Heart right ventricle (tissue), 16 donors: ENCODE data around the gene RETN. TPM values are rescaled to one million over a fixed set of nuclear protein-coding genes. Genes with fewer than 3 reads are reported as not detected.

Experiments used
- ATAC-seq, 8 donors: fragments of 200-7000 bp; cut with Tn5 transposase; one replicate each; pipeline ENCODE4 v1.9.1; 2020; ENCODE audit warnings: mild to moderate bottlenecking in 8 of 8, moderate library complexity in 8 of 8, moderate number of reproducible peaks in 1 of 8
- DNase-seq, 2 donors: peaks; one replicate each; pipeline ENCODE4 v3.0.0-alpha.2; 2020
- H3K27ac ChIP-seq, 10 donors: fragments of 200-600 bp; sonication (generic) in 2 of 10; one replicate each; pipeline versions ENCODE4 v1.5.0 to v1.8.0; 2020 to 2022; ENCODE audit warnings: mild to moderate bottlenecking in 3 of 10
- H3K27me3 ChIP-seq, 7 donors: fragments of 200-600 bp; one replicate each; pipeline ENCODE4 v1.8.0; 2021 to 2022; ENCODE audit warnings: mild to moderate bottlenecking in 2 of 7
- H3K36me3 ChIP-seq, 9 donors: fragments of 200-600 bp; sonication (generic) in 1 of 9; one replicate each; pipeline versions ENCODE4 v1.5.0 to v1.8.0; 2020 to 2022; ENCODE audit warnings: mild to moderate bottlenecking in 2 of 9
- H3K4me1 ChIP-seq, 9 donors: fragments of 200-600 bp; sonication (generic) in 1 of 9; one replicate each; pipeline versions ENCODE4 v1.5.0 to v1.8.0; 2020 to 2022; ENCODE audit warnings: mild to moderate bottlenecking in 4 of 9
- H3K4me3 ChIP-seq, 10 donors: fragments of 200-600 bp; sonication (generic) in 2 of 10; one replicate each; pipeline versions ENCODE4 v1.5.0 to v1.8.0; 2020 to 2022; ENCODE audit warnings: mild to moderate bottlenecking in 7 of 10, moderate library complexity in 2 of 10
- H3K9me3 ChIP-seq, 11 donors: fragments of 200-600 bp in 10 of 11; sonication (generic) in 2 of 11; one replicate each; pipeline versions ENCODE4 v1.5.0 to v1.8.0; 2013 to 2022; ENCODE audit warnings: mild to moderate bottlenecking in 2 of 11, control low read depth in 1 of 11, moderate library complexity in 1 of 11
- WGBS, 2 donors: extraction: QIAGEN DNeasy Blood & Tissue Kit; methylation state at CpG; one replicate each; pipeline ENCODE4 v1.1.7; 2013; ENCODE audit warnings: inconsistent platforms in 1 of 2; 5-methylcytosine and 5-hydroxymethylcytosine counted together
- intact Hi-C, 10 donors: fragments of 100-400 bp; cut with DNase I; formaldehyde crosslinking; loops; one replicate each; pipeline versions ENCODE4 v1.11.1 to v1.14.2; 2022
- polyA plus RNA-seq, 2 donors: library from polyadenylated mRNA; stranded (reverse); fragments of 200-250 nt; gene quantifications; one replicate each; pipeline ENCODE4 v1.2.3, GENCODE V29; 2013
- total RNA-seq, 10 donors: library from RNA; stranded (reverse); fragmentation: NEBNext Ultra II Directional in 3 of 10; extraction: Animal tissue kit (Norgen Biotek cat#: 25700) in 3 of 10; gene quantifications; one replicate each; pipeline versions ENCODE4 v1.2.1 to v1.2.4, GENCODE V29; 2021 to 2023
- TF ChIP-seq, protein P1 (sequence below), 9 donors: fragments of 200-600 bp; sonication (generic) in 2 of 9; IDR thresholded peaks; one replicate each; pipeline versions ENCODE4 v1.5.0 to v1.8.0; 2021 to 2022; ENCODE audit warnings: antibody characterized with exemption in 9 of 9, mild to moderate bottlenecking in 5 of 9, moderate library complexity in 1 of 9
- donor health status: Arrhythmogenic right ventricular cardiomyopathy.
- donor health status: ischemic (EF 13 %, LVEDD 7.1; RV severe dilation, severe dysfunction).
- donor health status: healthy with polysubstance abuse.
- donor health status: DM: no; HTN: yes; CAD: no.
- donor health status: DM: no; HTN: no; CAD: no.
- donor health status: ischemic (EF 25% LVEDD 6.9; RV normal size, moderate dysfunction).
- donor health status: ischemic (EF 25% LVEDD 5.7; RV mildly dilated, moderate dysfunction).
- donor health status: healthy.
- donor health status: DM: yes; HTN: yes; CAD: no.
- donor health status: Ischemic cardiomyopathy.
- donor health status: ischemic (EF 35%, LVEDD 5.7; RV mildly dilated, moderate dysfunction).
- donor health status: nonischemic (EF 11% LVEDD 7.7; RV severe dilation, severe dysfunction).
- donor health status: DM: yes; HTN: yes; CAD: no.
- donor health status: PGD.
- donor health status: ischemic (EF 29% LVEDD 5.4; RV normal size, mild dysfunction).
- donor health status: nonischemic (EF 23%, LVEDD 6.1; RV moderate dilation, normal function).

RETN gene
- total and polyA plus RNA-seq, 12 donors, result 0.51 to 12.6 (median 4.6) TPM; not detected in 8

DNA sequence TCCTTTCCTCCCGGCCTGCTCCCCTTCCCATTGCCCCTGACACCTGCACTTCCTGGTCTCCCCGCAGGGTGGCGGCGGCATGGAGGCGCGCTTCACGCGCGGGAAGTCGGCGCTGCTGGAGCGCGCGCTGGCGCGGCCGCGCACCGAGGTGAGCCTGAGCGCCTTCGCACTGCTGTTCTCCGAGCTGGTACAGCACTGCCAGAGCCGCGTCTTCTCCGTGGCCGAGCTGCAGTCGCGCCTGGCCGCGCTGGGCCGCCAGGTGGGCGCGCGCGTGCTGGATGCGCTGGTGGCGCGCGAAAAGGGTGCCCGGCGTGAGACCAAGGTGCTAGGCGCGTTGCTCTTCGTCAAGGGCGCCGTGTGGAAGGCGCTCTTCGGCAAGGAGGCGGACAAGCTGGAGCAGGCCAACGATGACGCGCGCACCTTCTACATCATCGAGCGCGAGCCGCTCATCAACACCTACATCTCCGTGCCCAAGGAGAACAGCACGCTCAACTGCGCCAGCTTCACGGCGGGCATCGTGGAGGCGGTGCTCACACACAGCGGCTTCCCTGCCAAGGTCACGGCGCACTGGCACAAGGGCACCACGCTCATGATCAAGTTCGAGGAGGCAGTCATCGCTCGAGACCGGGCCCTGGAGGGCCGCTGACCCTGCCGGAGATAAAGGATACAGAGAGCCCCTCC is 13.5 kb downstream of the RETN start:
- H3K4me3 ChIP-seq, result peak overlapping the region in 9 of 10 donors; percentile 94 to 100 (median 100)
- DNase-seq (peak in 1 of 2 donors; percentile 28), ATAC-seq (no peak)
- H3K9me3 ChIP-seq, result no peaks in the 10 kb centered on the region
- H3K27me3 ChIP-seq, result peaks cover 0 to 20% (median 11%) of the 10 kb centered on the region in 7 donors
- TF ChIP-seq, protein P1, sequence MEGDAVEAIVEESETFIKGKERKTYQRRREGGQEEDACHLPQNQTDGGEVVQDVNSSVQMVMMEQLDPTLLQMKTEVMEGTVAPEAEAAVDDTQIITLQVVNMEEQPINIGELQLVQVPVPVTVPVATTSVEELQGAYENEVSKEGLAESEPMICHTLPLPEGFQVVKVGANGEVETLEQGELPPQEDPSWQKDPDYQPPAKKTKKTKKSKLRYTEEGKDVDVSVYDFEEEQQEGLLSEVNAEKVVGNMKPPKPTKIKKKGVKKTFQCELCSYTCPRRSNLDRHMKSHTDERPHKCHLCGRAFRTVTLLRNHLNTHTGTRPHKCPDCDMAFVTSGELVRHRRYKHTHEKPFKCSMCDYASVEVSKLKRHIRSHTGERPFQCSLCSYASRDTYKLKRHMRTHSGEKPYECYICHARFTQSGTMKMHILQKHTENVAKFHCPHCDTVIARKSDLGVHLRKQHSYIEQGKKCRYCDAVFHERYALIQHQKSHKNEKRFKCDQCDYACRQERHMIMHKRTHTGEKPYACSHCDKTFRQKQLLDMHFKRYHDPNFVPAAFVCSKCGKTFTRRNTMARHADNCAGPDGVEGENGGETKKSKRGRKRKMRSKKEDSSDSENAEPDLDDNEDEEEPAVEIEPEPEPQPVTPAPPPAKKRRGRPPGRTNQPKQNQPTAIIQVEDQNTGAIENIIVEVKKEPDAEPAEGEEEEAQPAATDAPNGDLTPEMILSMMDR (IDR thresholded peaks at IDR 0.05), result no peak
- peaks cover 0 to 35% (median 6%) of the 10 kb centered on the region in 9 donors for H3K36me3 ChIP-seq
- H3K4me1 ChIP-seq, result peaks cover 0 to 25% (median 13%) of the 10 kb centered on the region in 9 donors
- intact Hi-C loops, result loop anchor here in 5 of 10 donors (5.0 to 10.0 kb wide), 7 partner anchors 112 to 330 kb away; no protein-coding TSS in a partner anchor
- H3K27ac ChIP-seq, result peak overlapping the region in 2 of 10 donors; percentile 10 to 99
- WGBS, 2 donors, result 71 to 78% methylated on average over 74 of the region's 74 CpGs

DNA sequence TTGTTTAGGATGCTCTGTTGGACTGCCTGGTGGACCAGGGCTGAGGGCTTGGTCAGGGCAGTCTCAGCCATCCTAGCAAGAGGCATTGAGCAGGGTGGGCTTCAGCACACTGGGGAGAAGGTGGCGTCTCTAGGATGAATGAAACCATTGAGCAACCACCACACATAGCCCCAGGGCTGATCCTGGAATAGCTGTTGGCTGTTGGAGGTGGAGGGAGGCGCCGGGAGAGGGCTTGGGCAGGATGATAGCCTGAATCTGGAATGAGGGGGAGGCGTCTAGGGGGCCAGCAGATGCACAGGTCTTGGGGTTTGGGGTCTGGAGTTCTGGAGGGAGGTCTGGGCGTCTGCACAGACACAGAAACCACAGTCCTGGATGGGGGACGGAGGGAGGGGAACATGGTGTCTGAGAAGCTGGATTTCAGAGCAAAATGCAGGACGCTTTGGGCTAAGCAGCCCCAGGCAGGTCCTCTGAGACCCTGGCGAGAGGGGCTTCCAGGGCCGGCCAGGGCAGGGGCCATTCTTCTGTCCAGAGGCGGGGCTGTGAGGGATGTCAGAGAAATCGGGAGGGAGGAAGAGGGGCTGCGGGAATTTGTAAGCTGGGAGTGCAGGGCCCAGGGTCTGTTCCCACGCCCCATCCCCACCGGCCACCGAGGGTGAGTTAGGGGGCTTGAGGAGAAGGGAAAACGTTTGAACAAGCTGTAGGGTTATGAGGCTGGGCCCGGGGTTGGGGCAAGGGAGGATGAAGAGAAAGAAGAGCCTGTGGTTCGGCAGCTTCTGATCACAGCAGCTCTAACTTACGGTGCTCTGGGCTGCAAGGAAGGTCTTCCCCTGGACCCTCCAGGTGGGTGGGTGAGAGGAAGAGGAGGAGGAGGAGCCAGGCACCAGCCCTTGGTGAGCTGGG is 16.9 kb downstream of the RETN start:
- peaks cover 0 to 15% (median 8%) of the 10 kb centered on the region in 9 donors for H3K4me1 ChIP-seq
- no peak overlapping the region for H3K27ac ChIP-seq
- DNase-seq, result no peak
- intact Hi-C loops, result loop anchor here in 4 of 10 donors (10.0 kb wide), 3 partner anchors 109 to 331 kb away; no protein-coding TSS in a partner anchor
- 32 to 41% methylated on average over 19 of the region's 19 CpGs for WGBS, 2 donors
- no peaks in the 10 kb centered on the region for H3K9me3 ChIP-seq
- peaks cover 0 to 35% (median 6%) of the 10 kb centered on the region in 9 donors for H3K36me3 ChIP-seq
- TF ChIP-seq, protein P1 (IDR thresholded peaks at IDR 0.05), result no peak
- H3K4me3 ChIP-seq, result no peak overlapping the region
- no peak for ATAC-seq
- peaks cover 0 to 20% (median 12%) of the 10 kb centered on the region in 7 donors for H3K27me3 ChIP-seq

DNA sequence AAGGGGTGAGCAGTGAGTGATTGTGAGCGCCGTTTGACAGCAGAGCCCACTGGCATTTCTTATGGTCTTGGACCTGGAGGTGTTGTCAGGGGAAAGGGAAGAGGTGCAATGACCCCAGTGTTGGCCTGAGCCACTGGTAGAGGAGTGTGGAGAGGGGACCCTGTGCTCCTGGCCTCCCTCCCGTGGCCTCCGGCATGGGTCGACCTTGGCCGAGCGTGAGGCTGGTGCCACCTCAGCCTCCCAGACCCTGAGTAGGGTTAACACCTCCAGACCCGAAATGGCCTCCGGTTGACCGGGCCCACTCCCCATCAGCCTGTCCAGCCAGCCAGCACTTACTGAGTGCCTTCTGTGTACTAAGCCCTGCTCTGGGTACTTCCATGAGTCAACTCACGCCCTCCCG is 18.3 kb downstream of the RETN start:
- Histone ChIP-seq H3K36me3 (peaks cover 0 to 33% (median 6%) of the 10 kb centered on the region in 9 donors), H3K9me3 (no peaks in the 10 kb centered on the region), H3K4me3 (no peak overlapping the region), H3K4me1 (peaks cover 0 to 1% (median 0%) of the 10 kb centered on the region in 9 donors), H3K27ac (no peak overlapping the region), H3K27me3 (peaks cover 0 to 25% (median 17%) of the 10 kb centered on the region in 7 donors)
- intact Hi-C loops, result loop anchor here in 4 of 10 donors (10.0 kb wide), 3 partner anchors 108 to 332 kb away; no protein-coding TSS in a partner anchor
- 83 to 84% methylated on average over 12 of the region's 12 CpGs for WGBS, 2 donors
- ATAC-seq (no peak), DNase-seq (no peak)
- TF ChIP-seq, protein P1 (IDR thresholded peaks at IDR 0.05), result no peak

DNA sequence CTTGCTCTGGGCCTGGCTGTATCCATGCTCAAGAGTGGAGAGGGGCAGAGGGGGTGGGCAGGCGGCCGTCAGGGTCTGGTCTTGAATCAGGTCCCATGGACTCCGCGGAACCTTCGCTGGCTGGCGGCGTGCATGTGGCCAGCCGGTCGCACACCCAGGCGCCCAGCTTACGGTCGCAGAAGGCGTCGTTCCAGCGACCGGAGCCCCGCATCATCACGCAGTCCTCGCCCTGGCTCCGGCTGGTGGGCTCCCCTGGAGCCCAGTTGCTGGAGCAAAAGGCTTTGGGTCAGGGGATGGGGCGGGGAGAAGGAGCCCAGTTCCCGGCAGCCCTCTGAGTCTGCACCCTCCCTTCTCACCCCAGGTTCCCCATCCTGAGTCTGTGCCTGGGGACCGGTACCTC is 20.3 kb downstream of the RETN start:
- H3K36me3 ChIP-seq, result peaks cover 0 to 13% (median 0%) of the 10 kb centered on the region in 9 donors
- H3K4me3 ChIP-seq, result no peak overlapping the region
- no peak for ATAC-seq
- H3K27me3 ChIP-seq, result peaks cover 0 to 31% (median 17%) of the 10 kb centered on the region in 7 donors
- TF ChIP-seq, protein P1 (IDR thresholded peaks at IDR 0.05), result no peak
- intact Hi-C loops, result loop anchor here in 4 of 10 donors (10.0 kb wide), 3 partner anchors 106 to 334 kb away; no protein-coding TSS in a partner anchor
- H3K9me3 ChIP-seq, result no peaks in the 10 kb centered on the region
- no peaks in the 10 kb centered on the region for H3K4me1 ChIP-seq
- 30 to 31% methylated on average over 23 of the region's 23 CpGs for WGBS, 2 donors
- no peak overlapping the region for H3K27ac ChIP-seq
- no peak for DNase-seq
